ENCODE results near the gene KLF6. TPM values are rescaled to one million over a fixed set of nuclear protein-coding genes. Genes with fewer than 3 reads are reported as not detected.

The KLF6 gene
- total RNA-seq, 1 donor from 2014 or later: 27.3 TPM

GRCh38 chr10:3812141-3812540 lies 27.1 kb upstream of the KLF6 start:
- ATAC-seq: no peak
- no peak for DNase-seq (ENCODE audit: low spot score)

GRCh38 chr10:3811291-3811870 lies 26.4 kb upstream of the KLF6 start:
- ATAC-seq (peak; percentile 70), DNase-seq (ENCODE audit: low spot score) (peak; percentile 74)

GRCh38 chr10:3808689-3809199 lies 23.7 kb upstream of the KLF6 start:
- DNase-seq (ENCODE audit: low spot score) (no peak), ATAC-seq (no peak)

GRCh38 chr10:3807928-3808496 lies 23.0 kb upstream of the KLF6 start:
- DNase-seq (ENCODE audit: low spot score) (peak; percentile 80), ATAC-seq (peak; percentile 57)

- no peak for ATAC-seq
- DNase-seq (ENCODE audit: low spot score): no peak
Measured at GRCh38 chr10:3807211-3807927, 22.4 kb upstream of the KLF6 start.

GRCh38 chr10:3806603-3807002 lies 21.6 kb upstream of the KLF6 start:
- no peak for DNase-seq (ENCODE audit: low spot score)

GRCh38 chr10:3805791-3806461 lies 20.9 kb upstream of the KLF6 start:
- DNase-seq (ENCODE audit: low spot score) (no peak), ATAC-seq (no peak)

More at GRCh38 chr10:3806603-3807002, 21.6 kb upstream of the KLF6 start:
- ATAC-seq: no peak

- ATAC-seq (no peak), DNase-seq (ENCODE audit: low spot score) (no peak)
Measured at GRCh38 chr10:3805201-3805790, 20.3 kb upstream of the KLF6 start.

- no peak for ATAC-seq
- no peak for DNase-seq (ENCODE audit: low spot score)
Measured at GRCh38 chr10:3803927-3804741, 19.1 kb upstream of the KLF6 start.

- ATAC-seq: peak; percentile 64
- DNase-seq (ENCODE audit: low spot score): no peak
Measured at GRCh38 chr10:3803295-3803926, 18.4 kb upstream of the KLF6 start.

- DNase-seq (ENCODE audit: low spot score) (no peak), ATAC-seq (peak; percentile 20)
Measured at GRCh38 chr10:3802526-3803265, 17.7 kb upstream of the KLF6 start.

- DNase-seq (ENCODE audit: low spot score) (no peak), ATAC-seq (no peak)
Measured at GRCh38 chr10:3801558-3802192, 16.7 kb upstream of the KLF6 start.

GRCh38 chr10:3800586-3800985 lies 15.6 kb upstream of the KLF6 start:
- ATAC-seq: no peak
- no peak for DNase-seq (ENCODE audit: low spot score)

- ATAC-seq: no peak
- no peak for DNase-seq (ENCODE audit: low spot score)
Measured at GRCh38 chr10:3797750-3798149, 12.7 kb upstream of the KLF6 start.

GRCh38 chr10:3793553-3793952 lies 8.5 kb upstream of the KLF6 start:
- DNase-seq (ENCODE audit: low spot score) (no peak), ATAC-seq (no peak)

- ATAC-seq: no peak
- DNase-seq (ENCODE audit: low spot score): no peak
Measured at GRCh38 chr10:3792710-3793219, 7.8 kb upstream of the KLF6 start.

- ATAC-seq: no peak
- DNase-seq (ENCODE audit: low spot score): no peak
Measured at GRCh38 chr10:3791974-3792633, 7.1 kb upstream of the KLF6 start.

GRCh38 chr10:3790858-3791257 lies 5.8 kb upstream of the KLF6 start:
- no peak for DNase-seq (ENCODE audit: low spot score)
- ATAC-seq: no peak

All from left lobe of liver (tissue), 2 donors.